ENCODE results near the gene DAPL1. TPM values are rescaled to one million over a fixed set of nuclear protein-coding genes. Genes with fewer than 3 reads are reported as not detected.

Gene DAPL1
- total RNA-seq, 1 donor from 2014 or later: not detected

Other genes with a start within 250 kb of the DAPL1 start
- 13.2 and 14.1 TPM in 2 replicates for gene TANC1, start 173.3 kb downstream of the DAPL1 start, total RNA-seq